Body of pancreas (tissue), 4 donors: ENCODE data around the gene DNAL1.

ENCODE experiments used
- POLR2A ChIP-seq, 3 donors: fragments of 450-650 bp; IDR thresholded peaks; one replicate each; pipeline ENCODE4 v1.6.1; 2016; ENCODE audit warnings: antibody characterized with exemption in 3 of 3, mild to moderate bottlenecking in 2 of 3
- TF ChIP-seq, protein P1 (sequence below), 7 experiments: fragments of 450-650 bp in 4 of 7; fragments of 200-600 bp in 3 of 7; sonication (generic) in 3 of 7; IDR thresholded peaks; one replicate each; pipeline ENCODE4 v1.5.1; 2016 to 2019; ENCODE audit warnings: antibody characterized with exemption in 7 of 7

GRCh38 chr14:73606271-73606670 is 38.5 kb upstream of the DNAL1 start:
- TF ChIP-seq, protein P1, sequence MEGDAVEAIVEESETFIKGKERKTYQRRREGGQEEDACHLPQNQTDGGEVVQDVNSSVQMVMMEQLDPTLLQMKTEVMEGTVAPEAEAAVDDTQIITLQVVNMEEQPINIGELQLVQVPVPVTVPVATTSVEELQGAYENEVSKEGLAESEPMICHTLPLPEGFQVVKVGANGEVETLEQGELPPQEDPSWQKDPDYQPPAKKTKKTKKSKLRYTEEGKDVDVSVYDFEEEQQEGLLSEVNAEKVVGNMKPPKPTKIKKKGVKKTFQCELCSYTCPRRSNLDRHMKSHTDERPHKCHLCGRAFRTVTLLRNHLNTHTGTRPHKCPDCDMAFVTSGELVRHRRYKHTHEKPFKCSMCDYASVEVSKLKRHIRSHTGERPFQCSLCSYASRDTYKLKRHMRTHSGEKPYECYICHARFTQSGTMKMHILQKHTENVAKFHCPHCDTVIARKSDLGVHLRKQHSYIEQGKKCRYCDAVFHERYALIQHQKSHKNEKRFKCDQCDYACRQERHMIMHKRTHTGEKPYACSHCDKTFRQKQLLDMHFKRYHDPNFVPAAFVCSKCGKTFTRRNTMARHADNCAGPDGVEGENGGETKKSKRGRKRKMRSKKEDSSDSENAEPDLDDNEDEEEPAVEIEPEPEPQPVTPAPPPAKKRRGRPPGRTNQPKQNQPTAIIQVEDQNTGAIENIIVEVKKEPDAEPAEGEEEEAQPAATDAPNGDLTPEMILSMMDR (IDR thresholded peaks at IDR 0.05) = no peak
- no peak for TF ChIP-seq POLR2A (IDR thresholded peaks at IDR 0.05)
